CD4-positive, alpha-beta memory T cell (primary cell): ENCODE measurements around the gene TCTN2. TPM values are rescaled to one million over a fixed set of nuclear protein-coding genes. Genes with fewer than 3 reads are reported as not detected.
A peak's percentile ranks its signal among the peaks of the same experiment; 100 is the strongest.

ENCODE experiments used
- CTCF ChIA-PET: fragments of 350-600 bp; sonication (Branson Sonifier 250); formaldehyde crosslinking; loops from one replicate; lab custom pipeline; 2021; ENCODE audit warnings: inconsistent platforms; ENCODE audit not compliant: partially characterized antibody; lab: Charles Lee
- POLR2A ChIA-PET: fragments of 350-600 bp; sonication (Branson Sonifier 250); formaldehyde crosslinking; loops from one replicate; lab custom pipeline; 2021; ENCODE audit not compliant: partially characterized antibody; lab: Charles Lee
- DNase-seq, 5 donors: peaks; one replicate each; pipeline versions ENCODE4 v3.0.0 to v3.0.0-alpha.2; 2020 to 2022; ENCODE audit warnings: mixed read lengths in 1 of 5
- H3K27ac ChIP-seq: one replicate; pipeline ENCODE4 v1.7.0; 2013; ENCODE audit warnings: low read depth, low read length
- H3K27me3 ChIP-seq: 2 replicates; pipeline ENCODE4 v1.7.0; 2013; ENCODE audit warnings: mild to moderate bottlenecking, low read length, moderate library complexity; ENCODE audit not compliant: insufficient read depth
- H3K36me3 ChIP-seq: 2 replicates; pipeline ENCODE4 v1.7.0; 2013; ENCODE audit warnings: mild to moderate bottlenecking, low read length, moderate library complexity; ENCODE audit not compliant: insufficient read depth
- H3K4me1 ChIP-seq: 2 replicates; pipeline ENCODE4 v1.7.0; 2013; ENCODE audit warnings: mild to moderate bottlenecking, low read length, moderate library complexity; ENCODE audit not compliant: insufficient read depth
- H3K4me3 ChIP-seq, 2 donors: one replicate each; pipeline ENCODE4 v1.7.0; 2013; ENCODE audit warnings: low read length in 2 of 2, mild to moderate bottlenecking in 1 of 2
- H3K9me3 ChIP-seq, 2 donors: one replicate each; pipeline ENCODE4 v1.7.0; 2013; ENCODE audit warnings: low read length in 2 of 2, control low read depth in 1 of 2; ENCODE audit not compliant: control insufficient read depth in 1 of 2
- H3K27ac Mint-ChIP-seq, 7 donors: one replicate each; pipeline ENCODE4 v1.8.0; 2020 to 2021; ENCODE audit warnings: mixed read lengths in 7 of 7, mild to moderate bottlenecking in 6 of 7, inconsistent platforms in 3 of 7, moderate library complexity in 3 of 7
- H3K27me3 Mint-ChIP-seq, 2 donors: one replicate each; pipeline ENCODE4 v1.8.0; 2020 to 2021; ENCODE audit warnings: mixed read lengths in 2 of 2
- H3K36me3 Mint-ChIP-seq, 2 donors: one replicate each; pipeline ENCODE4 v1.8.0; 2020 to 2021; ENCODE audit warnings: mixed read lengths in 2 of 2, inconsistent platforms in 1 of 2, mild to moderate bottlenecking in 1 of 2
- H3K4me1 Mint-ChIP-seq, 4 donors: one replicate each; pipeline ENCODE4 v1.8.0; 2020 to 2021; ENCODE audit warnings: mixed read lengths in 4 of 4, mild to moderate bottlenecking in 1 of 4
- H3K4me3 Mint-ChIP-seq, 8 donors: one replicate each; pipeline ENCODE4 v1.8.0; 2020 to 2021; ENCODE audit warnings: mixed read lengths in 8 of 8, mild to moderate bottlenecking in 7 of 8, moderate library complexity in 6 of 8, inconsistent platforms in 3 of 8
- H3K9me3 Mint-ChIP-seq, 8 donors: one replicate each; pipeline ENCODE4 v1.8.0; 2020 to 2021; ENCODE audit warnings: mixed read lengths in 8 of 8, mild to moderate bottlenecking in 5 of 8, inconsistent platforms in 3 of 8, moderate library complexity in 1 of 8
- intact Hi-C: fragments of 100-400 bp; cut with micrococcal nuclease; formaldehyde crosslinking; loops from one replicate; pipeline ENCODE4 v1.15.1; 2023
- polyA plus RNA-seq, 2 donors: library from polyadenylated mRNA; unstranded; fragments of 300-500 nt; fragmentation: Illumina TruSeq; gene quantifications; one replicate each; pipeline ENCODE4 v1.2.3, GENCODE V29; 2021
- total RNA-seq, 2 experiments: library from RNA; stranded (reverse); gene quantifications; one replicate each; pipeline ENCODE4 v1.2.3, GENCODE V29; 2021

TCTN2 gene
- total and polyA plus RNA-seq, 4 experiments from 2014 or later: 1.0 to 10.0 (median 5.2) TPM

DNA sequence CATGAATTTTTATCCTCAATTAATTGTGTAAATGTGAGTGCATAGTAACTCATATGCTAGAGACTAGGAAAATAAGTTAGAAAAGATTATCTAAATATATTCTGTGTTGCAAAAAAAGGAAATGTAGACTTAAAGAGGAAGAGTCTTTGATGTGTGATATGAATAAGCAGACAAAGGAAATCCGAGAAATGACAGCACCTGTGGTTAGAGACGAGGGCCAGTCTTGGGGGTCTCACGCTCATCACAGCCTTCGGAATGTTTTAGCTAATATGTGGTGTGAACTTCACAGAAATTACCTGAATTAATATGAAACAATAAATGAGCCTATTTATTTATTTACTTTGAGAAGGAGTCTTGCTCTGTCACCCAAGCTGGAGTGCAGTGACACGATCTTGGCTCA lies 52.9 kb downstream of the TCTN2 start:
- intact Hi-C loops: no loop called here
- peaks cover 25% of the 10 kb centered on the region for H3K36me3 ChIP-seq
- H3K4me1 Mint-ChIP-seq: peaks cover 0 to 10% (median 2%) of the 10 kb centered on the region in 4 donors
- H3K4me1 ChIP-seq: no peaks in the 10 kb centered on the region
- H3K9me3 Mint-ChIP-seq: no peaks in the 10 kb centered on the region
- H3K27me3 Mint-ChIP-seq: no peaks in the 10 kb centered on the region
- POLR2A ChIA-PET: interaction anchor here (2.2 kb wide), 1 partner anchor 12 kb away, joined by 10 read pairs; the partner anchor contains the start of gene ATP6V0A2
- CTCF ChIA-PET: no interaction called here
- no peaks in the 10 kb centered on the region for H3K27me3 ChIP-seq
- H3K4me3 Mint-ChIP-seq: peak overlapping the region in 3 of 8 donors; percentile 10 to 51 (median 32)
- H3K4me3 ChIP-seq: no peak overlapping the region
- no peak overlapping the region for H3K27ac ChIP-seq
- peak overlapping the region in 3 of 7 donors; percentile 41 to 61 (median 47) for H3K27ac Mint-ChIP-seq
- H3K36me3 Mint-ChIP-seq: peaks cover 29 to 55% of the 10 kb centered on the region in 2 donors
- H3K9me3 ChIP-seq: no peaks in the 10 kb centered on the region
- no peak for DNase-seq

- H3K27me3 Mint-ChIP-seq: no peaks in the 10 kb centered on the region
- Histone ChIP-seq H3K36me3 (peaks cover 28% of the 10 kb centered on the region), H3K9me3 (no peaks in the 10 kb centered on the region), H3K4me3 (no peak overlapping the region), H3K4me1 (no peaks in the 10 kb centered on the region), H3K27ac (no peak overlapping the region), H3K27me3 (no peaks in the 10 kb centered on the region)
- ChIA-PET POLR2A (no interaction called here), CTCF (no interaction called here)
- peaks cover 2 to 10% (median 2%) of the 10 kb centered on the region in 4 donors for H3K4me1 Mint-ChIP-seq
- H3K27ac Mint-ChIP-seq: peak overlapping the region in 1 of 7 donors; percentile 12
- H3K4me3 Mint-ChIP-seq: no peak overlapping the region
- intact Hi-C loops: no loop called here
- DNase-seq: no peak
- no peaks in the 10 kb centered on the region for H3K9me3 Mint-ChIP-seq
- H3K36me3 Mint-ChIP-seq: peaks cover 37 to 61% of the 10 kb centered on the region in 2 donors
Measured at GRCh38 chr12:123726244-123726643, 55.3 kb downstream of the TCTN2 start.

DNA sequence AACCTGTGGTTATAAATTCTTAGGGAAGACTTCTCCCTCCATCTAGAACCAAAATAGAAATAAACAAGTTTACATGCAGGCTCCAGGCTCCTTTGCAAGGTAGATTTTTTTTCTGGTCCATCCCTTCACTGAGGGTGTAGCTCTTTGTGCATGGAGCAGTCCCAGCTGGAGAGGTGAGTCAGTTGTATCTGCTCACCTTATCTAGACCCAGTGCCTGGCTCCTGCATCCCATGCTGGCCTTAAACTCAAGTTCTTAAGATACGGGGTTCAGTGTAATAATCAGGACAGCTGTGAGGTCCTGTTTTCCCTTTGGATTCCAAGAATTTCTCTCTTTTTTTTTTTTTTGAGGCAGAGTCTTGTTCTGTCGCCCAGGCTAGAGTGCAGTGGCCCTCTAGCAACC lies 56.0 kb downstream of the TCTN2 start:
- Mint-ChIP-seq H3K27me3 (no peaks in the 10 kb centered on the region), H3K36me3 (peaks cover 44 to 63% of the 10 kb centered on the region in 2 donors), H3K4me3 (no peak overlapping the region), H3K27ac (no peak overlapping the region), H3K9me3 (no peaks in the 10 kb centered on the region), H3K4me1 (peaks cover 2 to 10% (median 4%) of the 10 kb centered on the region in 4 donors)
- H3K4me1 ChIP-seq: no peaks in the 10 kb centered on the region
- ChIA-PET CTCF (no interaction called here), POLR2A (no interaction called here)
- no peak for DNase-seq
- peaks cover 28% of the 10 kb centered on the region for H3K36me3 ChIP-seq
- H3K4me3 ChIP-seq: no peak overlapping the region
- no peak overlapping the region for H3K27ac ChIP-seq
- intact Hi-C loops: no loop called here
- H3K27me3 ChIP-seq: no peaks in the 10 kb centered on the region
- H3K9me3 ChIP-seq: no peaks in the 10 kb centered on the region

DNA sequence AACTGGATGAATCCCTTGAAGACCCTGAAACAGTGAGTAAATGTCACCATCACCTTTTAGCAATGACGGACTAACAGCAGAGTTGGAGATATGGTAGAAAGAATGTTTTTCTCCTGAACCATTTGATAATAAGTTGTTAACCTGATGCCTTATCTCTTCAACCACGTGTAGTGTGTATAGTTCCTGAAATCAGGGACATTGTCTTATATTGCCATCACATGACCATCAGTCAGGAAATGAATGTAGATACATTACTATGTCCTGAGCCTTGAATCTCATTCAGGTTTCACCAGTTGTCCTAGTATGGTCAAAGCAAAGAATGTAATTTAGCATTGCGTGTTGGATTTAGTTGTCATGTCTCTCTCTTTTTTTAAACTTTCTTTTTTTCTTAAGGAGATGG lies 57.0 kb downstream of the TCTN2 start:
- H3K27me3 ChIP-seq: no peaks in the 10 kb centered on the region
- no peak overlapping the region for H3K4me3 Mint-ChIP-seq
- peak overlapping the region in 1 of 7 donors; percentile 57 for H3K27ac Mint-ChIP-seq
- intact Hi-C loops: no loop called here
- ChIA-PET POLR2A (no interaction called here), CTCF (interaction anchor here (0.5 kb wide), 1 partner anchor 110 kb away, joined by 3 read pairs; no protein-coding TSS in a partner anchor)
- peaks cover 51 to 68% of the 10 kb centered on the region in 2 donors for H3K36me3 Mint-ChIP-seq
- H3K9me3 ChIP-seq: no peaks in the 10 kb centered on the region
- peaks cover 2 to 8% (median 4%) of the 10 kb centered on the region in 4 donors for H3K4me1 Mint-ChIP-seq
- H3K4me1 ChIP-seq: no peaks in the 10 kb centered on the region
- H3K27ac ChIP-seq: no peak overlapping the region
- no peak overlapping the region for H3K4me3 ChIP-seq
- no peaks in the 10 kb centered on the region for H3K27me3 Mint-ChIP-seq
- no peak for DNase-seq
- H3K36me3 ChIP-seq: peaks cover 30% of the 10 kb centered on the region
- no peaks in the 10 kb centered on the region for H3K9me3 Mint-ChIP-seq

- Mint-ChIP-seq H3K4me1 (peaks cover 0 to 5% (median 1%) of the 10 kb centered on the region in 4 donors), H3K27ac (no peak overlapping the region), H3K27me3 (no peaks in the 10 kb centered on the region), H3K9me3 (no peaks in the 10 kb centered on the region), H3K4me3 (no peak overlapping the region), H3K36me3 (peaks cover 70 to 82% of the 10 kb centered on the region in 2 donors)
- Histone ChIP-seq H3K4me3 (no peak overlapping the region), H3K27ac (no peak overlapping the region), H3K36me3 (peaks cover 49% of the 10 kb centered on the region), H3K4me1 (no peaks in the 10 kb centered on the region), H3K9me3 (no peaks in the 10 kb centered on the region), H3K27me3 (no peaks in the 10 kb centered on the region)
- ChIA-PET POLR2A (no interaction called here), CTCF (no interaction called here)
- intact Hi-C loops: no loop called here
- no peak for DNase-seq
Measured at GRCh38 chr12:123731596-123731995, 60.7 kb downstream of the TCTN2 start.

DNA sequence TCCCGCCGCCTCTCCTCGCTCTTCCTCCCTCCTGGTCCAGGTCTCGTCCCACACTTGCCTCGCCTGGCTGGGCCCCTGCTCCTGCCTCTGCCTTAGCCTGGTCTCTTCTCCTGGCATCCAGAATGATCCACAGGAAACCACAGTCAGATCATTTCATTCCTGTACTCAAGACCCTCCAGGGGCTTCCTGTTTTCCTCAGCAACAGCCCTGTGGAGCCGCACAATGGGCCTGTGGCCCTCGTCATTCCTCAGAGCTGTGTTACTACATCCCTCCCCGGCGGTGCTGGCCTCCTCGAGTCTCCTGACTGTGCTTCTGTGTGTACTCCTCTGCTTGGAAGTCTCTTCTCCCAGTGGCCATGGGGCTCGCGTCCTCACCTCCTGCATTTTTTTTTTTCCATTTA lies 61.3 kb downstream of the TCTN2 start:
- H3K36me3 ChIP-seq: peaks cover 49% of the 10 kb centered on the region
- H3K27ac Mint-ChIP-seq: peak overlapping the region in 2 of 7 donors; percentile 65 to 78
- H3K4me1 Mint-ChIP-seq: peaks cover 0 to 5% (median 1%) of the 10 kb centered on the region in 4 donors

GRCh38 chr12:123733229-123733628 lies 62.3 kb downstream of the TCTN2 start:
- Histone ChIP-seq H3K36me3 (peaks cover 50% of the 10 kb centered on the region), H3K27me3 (no peaks in the 10 kb centered on the region), H3K4me3 (no peak overlapping the region), H3K4me1 (no peaks in the 10 kb centered on the region), H3K27ac (no peak overlapping the region), H3K9me3 (no peaks in the 10 kb centered on the region)
- intact Hi-C loops: no loop called here
- POLR2A ChIA-PET: no interaction called here
- no peaks in the 10 kb centered on the region for H3K9me3 Mint-ChIP-seq
- peaks cover 71 to 82% of the 10 kb centered on the region in 2 donors for H3K36me3 Mint-ChIP-seq
- no peaks in the 10 kb centered on the region for H3K27me3 Mint-ChIP-seq
- DNase-seq: no peak
- peaks cover 0 to 5% (median 1%) of the 10 kb centered on the region in 4 donors for H3K4me1 Mint-ChIP-seq
- H3K27ac Mint-ChIP-seq: no peak overlapping the region
- CTCF ChIA-PET: no interaction called here
- no peak overlapping the region for H3K4me3 Mint-ChIP-seq

More for the DNA sequence above, 61.3 kb downstream of the TCTN2 start:
- Mint-ChIP-seq H3K9me3 (no peaks in the 10 kb centered on the region), H3K4me3 (no peak overlapping the region), H3K36me3 (peaks cover 74 to 82% of the 10 kb centered on the region in 2 donors), H3K27me3 (no peaks in the 10 kb centered on the region)
- no peak for DNase-seq
- Histone ChIP-seq H3K9me3 (no peaks in the 10 kb centered on the region), H3K27me3 (no peaks in the 10 kb centered on the region), H3K4me3 (no peak overlapping the region), H3K4me1 (no peaks in the 10 kb centered on the region), H3K27ac (no peak overlapping the region)
- ChIA-PET CTCF (no interaction called here), POLR2A (no interaction called here)
- intact Hi-C loops: no loop called here
